Measurements from ENCODE around the gene TIMP1.

Gene TIMP1

DNA sequence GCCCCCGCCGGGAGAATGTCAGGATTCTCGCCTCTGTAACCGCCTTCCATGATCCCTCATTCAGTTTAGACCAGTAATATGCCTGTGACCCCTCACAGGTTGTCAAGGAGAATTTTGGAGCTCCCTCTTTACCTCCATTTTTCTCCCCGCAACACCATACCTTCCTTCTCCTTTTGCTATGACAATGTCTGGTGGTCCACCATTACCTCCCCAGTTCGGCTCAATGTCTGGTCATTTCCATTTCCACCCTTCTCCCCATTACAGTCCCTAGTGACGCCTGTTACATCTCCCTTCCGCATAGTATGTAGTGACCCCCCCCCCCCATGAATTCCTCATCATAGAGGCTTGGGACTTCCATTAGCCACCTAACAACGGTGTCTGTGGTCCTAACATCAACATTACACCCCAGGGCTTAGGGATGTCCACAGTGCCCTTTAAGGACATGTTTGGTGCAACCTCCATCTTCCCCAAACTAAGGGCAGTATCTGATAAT, 20.5 kb upstream of the TIMP1 start:
- Histone ChIP-seq H3K9me3 (ENCODE audit: severe bottlenecking) (no peaks in the 10 kb centered on the region), H3K4me1 (ENCODE audit: insufficient read depth, poor library complexity, severe bottlenecking) (peaks cover 12% of the 10 kb centered on the region), H3K36me3 (ENCODE audit: low read depth) (peaks cover 39% of the 10 kb centered on the region), H3K4me3 (ENCODE audit: severe bottlenecking) (peak overlapping the region; percentile 92), H3K27me3 (ENCODE audit: insufficient read depth, poor library complexity, severe bottlenecking) (no peaks in the 10 kb centered on the region), H3K27ac (ENCODE audit: poor library complexity, severe bottlenecking) (peak overlapping the region; percentile 58)
- TF ChIP-seq, protein P1, sequence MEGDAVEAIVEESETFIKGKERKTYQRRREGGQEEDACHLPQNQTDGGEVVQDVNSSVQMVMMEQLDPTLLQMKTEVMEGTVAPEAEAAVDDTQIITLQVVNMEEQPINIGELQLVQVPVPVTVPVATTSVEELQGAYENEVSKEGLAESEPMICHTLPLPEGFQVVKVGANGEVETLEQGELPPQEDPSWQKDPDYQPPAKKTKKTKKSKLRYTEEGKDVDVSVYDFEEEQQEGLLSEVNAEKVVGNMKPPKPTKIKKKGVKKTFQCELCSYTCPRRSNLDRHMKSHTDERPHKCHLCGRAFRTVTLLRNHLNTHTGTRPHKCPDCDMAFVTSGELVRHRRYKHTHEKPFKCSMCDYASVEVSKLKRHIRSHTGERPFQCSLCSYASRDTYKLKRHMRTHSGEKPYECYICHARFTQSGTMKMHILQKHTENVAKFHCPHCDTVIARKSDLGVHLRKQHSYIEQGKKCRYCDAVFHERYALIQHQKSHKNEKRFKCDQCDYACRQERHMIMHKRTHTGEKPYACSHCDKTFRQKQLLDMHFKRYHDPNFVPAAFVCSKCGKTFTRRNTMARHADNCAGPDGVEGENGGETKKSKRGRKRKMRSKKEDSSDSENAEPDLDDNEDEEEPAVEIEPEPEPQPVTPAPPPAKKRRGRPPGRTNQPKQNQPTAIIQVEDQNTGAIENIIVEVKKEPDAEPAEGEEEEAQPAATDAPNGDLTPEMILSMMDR (IDR thresholded peaks at IDR 0.05; ENCODE audit: poor library complexity, severe bottlenecking): no peak
- DNase-seq (ENCODE audit: low spot score) (no peak), ATAC-seq (ENCODE audit: low read depth) (no peak)

GRCh38 chrX:47562615-47563243, 19.5 kb upstream of the TIMP1 start:
- ATAC-seq (ENCODE audit: low read depth): no peak
- TF ChIP-seq, protein P1 (IDR thresholded peaks at IDR 0.05; ENCODE audit: poor library complexity, severe bottlenecking): no peak
- Histone ChIP-seq H3K27ac (ENCODE audit: poor library complexity, severe bottlenecking) (peak overlapping the region; percentile 58), H3K27me3 (ENCODE audit: insufficient read depth, poor library complexity, severe bottlenecking) (no peaks in the 10 kb centered on the region), H3K4me3 (ENCODE audit: severe bottlenecking) (no peak overlapping the region), H3K4me1 (ENCODE audit: insufficient read depth, poor library complexity, severe bottlenecking) (peaks cover 12% of the 10 kb centered on the region), H3K9me3 (ENCODE audit: severe bottlenecking) (no peaks in the 10 kb centered on the region), H3K36me3 (ENCODE audit: low read depth) (peaks cover 50% of the 10 kb centered on the region)
- DNase-seq (ENCODE audit: low spot score): no peak

- peak; percentile 48; the same call in 2 of the 3 replicates for ATAC-seq (ENCODE audit: low read depth)
- no peaks in the 10 kb centered on the region for H3K27me3 ChIP-seq (ENCODE audit: insufficient read depth, poor library complexity, severe bottlenecking)
- H3K4me1 ChIP-seq (ENCODE audit: insufficient read depth, poor library complexity, severe bottlenecking): peaks cover 12% of the 10 kb centered on the region
- no peaks in the 10 kb centered on the region for H3K9me3 ChIP-seq (ENCODE audit: severe bottlenecking)
- H3K27ac ChIP-seq (ENCODE audit: poor library complexity, severe bottlenecking): peak overlapping the region; percentile 58
- no peak for DNase-seq (ENCODE audit: low spot score)
- TF ChIP-seq, protein P1 (IDR thresholded peaks at IDR 0.05; ENCODE audit: poor library complexity, severe bottlenecking): no peak
- peaks cover 60% of the 10 kb centered on the region for H3K36me3 ChIP-seq (ENCODE audit: low read depth)
- no peak overlapping the region for H3K4me3 ChIP-seq (ENCODE audit: severe bottlenecking)
These were observed 18.4 kb upstream of the TIMP1 start for GRCh38 chrX:47563801-47564315.

DNA sequence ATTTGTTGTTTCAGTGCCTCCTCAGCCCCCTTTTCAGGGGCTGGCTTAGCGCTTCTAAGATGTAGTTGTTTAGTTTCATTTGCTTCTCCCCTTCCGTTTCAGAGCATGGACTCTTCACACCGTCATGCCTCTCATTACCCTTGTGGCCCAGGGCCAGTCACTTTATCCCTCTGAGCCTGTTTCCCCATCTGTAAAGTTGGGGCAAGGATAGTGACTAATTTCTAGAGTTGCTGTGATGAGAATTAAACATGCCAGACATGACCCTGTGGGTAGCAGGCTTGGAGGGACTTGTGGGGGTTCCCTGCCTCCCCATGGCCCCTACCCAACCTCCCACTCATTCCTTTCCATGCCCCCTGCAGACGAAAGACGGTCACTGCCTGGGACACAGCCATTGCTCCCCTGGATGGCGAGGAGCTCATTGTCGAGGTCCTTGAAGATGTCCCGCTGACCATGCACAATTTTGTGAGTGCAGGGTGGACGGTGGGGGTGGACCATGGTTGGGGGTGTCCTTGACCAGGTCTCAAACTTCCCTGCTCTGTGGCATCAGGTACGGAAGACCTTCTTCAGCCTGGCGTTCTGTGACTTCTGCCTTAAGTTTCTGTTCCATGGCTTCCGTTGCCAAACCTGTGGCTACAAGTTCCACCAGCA, 17.7 kb upstream of the TIMP1 start:
- H3K27me3 ChIP-seq (ENCODE audit: insufficient read depth, poor library complexity, severe bottlenecking): no peaks in the 10 kb centered on the region
- peak overlapping the region; percentile 58 for H3K27ac ChIP-seq (ENCODE audit: poor library complexity, severe bottlenecking)
- peaks cover 12% of the 10 kb centered on the region for H3K4me1 ChIP-seq (ENCODE audit: insufficient read depth, poor library complexity, severe bottlenecking)
- H3K9me3 ChIP-seq (ENCODE audit: severe bottlenecking): no peaks in the 10 kb centered on the region
- peaks cover 64% of the 10 kb centered on the region for H3K36me3 ChIP-seq (ENCODE audit: low read depth)
- no peak overlapping the region for H3K4me3 ChIP-seq (ENCODE audit: severe bottlenecking)
- ATAC-seq (ENCODE audit: low read depth): no peak
- no peak for DNase-seq (ENCODE audit: low spot score)
- TF ChIP-seq, protein P1 (IDR thresholded peaks at IDR 0.05; ENCODE audit: poor library complexity, severe bottlenecking): no peak

Measured in RWPE2 (cell line).